IMR-90 (cell line): ENCODE data around the gene PAX9. TPM values are rescaled to one million over a fixed set of nuclear protein-coding genes. Genes with fewer than 3 reads are reported as not detected.
A peak's percentile ranks its signal among the peaks of the same experiment; 100 is the strongest.

Experiments used
- ATAC-seq: fragments of 200-7000 bp; cut with Tn5 transposase; 2 replicates; pipeline ENCODE4 v1.9.1; 2020; ENCODE audit warnings: low read depth, mild to moderate bottlenecking, moderate library complexity
- BruUV-seq: library from RNA; stranded (reverse); fragments of 400-500 nt; replicated peaks from 2 replicates; lab custom pipeline; 2021; lab: Mats Ljungman, UMichigan
- CTCF ChIA-PET: fragments of 300-600 bp; formaldehyde crosslinking; extraction: SDS; loops from one replicate; lab custom pipeline; 2021; ENCODE audit warnings: antibody characterized with exemption; lab: Yijun Ruan, JAX
- POLR2A ChIA-PET: fragments of 300-600 bp; sonication (Branson Sonifier 250); formaldehyde crosslinking; loops from one replicate; lab custom pipeline; 2022; ENCODE audit warnings: antibody characterized with exemption; ENCODE audit not compliant: unreplicated experiment; lab: Charles Lee
- DNase-seq: peaks from one replicate; pipeline ENCODE4 v3.0.0; 2013
- H2AFZ ChIP-seq: replicated peaks from 2 replicates; pipeline ENCODE3; 2013; ENCODE audit warnings: low read length, mild to moderate bottlenecking; ENCODE audit not compliant: poor library complexity
- H2AK5ac ChIP-seq: 2 replicates; pipeline ENCODE4 v1.6.1; 2013; ENCODE audit warnings: low read depth, low read length, inconsistent platforms
- H2AK9ac ChIP-seq: replicated peaks from 2 replicates; pipeline ENCODE3; 2013; ENCODE audit warnings: mild to moderate bottlenecking, low read depth, low read length, moderate library complexity; ENCODE audit not compliant: poor library complexity
- H2BK120ac ChIP-seq: 2 replicates; pipeline ENCODE4 v1.6.1; 2013; ENCODE audit warnings: low read depth, low read length, inconsistent platforms
- H2BK15ac ChIP-seq: 3 replicates; pipeline ENCODE4 v1.6.1; 2013; ENCODE audit warnings: low read depth, low read length, inconsistent platforms
- H2BK20ac ChIP-seq: 2 replicates; pipeline ENCODE4 v1.6.1; 2013; ENCODE audit warnings: low read depth, mild to moderate bottlenecking, inconsistent platforms, low read length, moderate library complexity
- H2BK5ac ChIP-seq: 2 replicates; pipeline ENCODE4 v1.6.1; 2013; ENCODE audit warnings: mild to moderate bottlenecking, low read depth, low read length, inconsistent platforms; ENCODE audit not compliant: poor library complexity, severe bottlenecking
- H3K14ac ChIP-seq: replicated peaks from 2 replicates; pipeline ENCODE4 v1.6.1; 2013; ENCODE audit warnings: low read depth, low read length, inconsistent platforms
- H3K18ac ChIP-seq: 2 replicates; pipeline ENCODE4 v1.6.1; 2013; ENCODE audit warnings: low read depth, low read length, control low read depth
- H3K23ac ChIP-seq: 2 replicates; pipeline ENCODE4 v1.6.1; 2013; ENCODE audit warnings: low read depth, low read length, inconsistent platforms
- H3K27ac ChIP-seq: 2 replicates; pipeline ENCODE4 v1.5.1; 2013; ENCODE audit warnings: mild to moderate bottlenecking, control low read depth, low read length; ENCODE audit not compliant: insufficient read depth
- H3K27me3 ChIP-seq: 2 replicates; pipeline ENCODE4 v1.6.1; 2013; ENCODE audit warnings: low read length; ENCODE audit not compliant: control insufficient read depth, insufficient read depth
- H3K36me3 ChIP-seq: 2 replicates; pipeline ENCODE4 v1.6.1; 2013; ENCODE audit warnings: low read length, mixed read lengths; ENCODE audit not compliant: control insufficient read depth, insufficient read depth
- H3K4ac ChIP-seq: 2 replicates; pipeline ENCODE4 v1.6.1; 2013; ENCODE audit warnings: low read depth, low read length, inconsistent platforms
- H3K4me1 ChIP-seq: 2 replicates; pipeline ENCODE4 v1.6.1; 2013; ENCODE audit warnings: low read length, mixed read lengths; ENCODE audit not compliant: control insufficient read depth, insufficient read depth
- H3K4me2 ChIP-seq: 2 replicates; pipeline ENCODE4 v1.6.1; 2013; ENCODE audit warnings: low read depth, mild to moderate bottlenecking, control low read depth, low read length, moderate library complexity
- H3K4me3 ChIP-seq: 2 replicates; pipeline ENCODE4 v1.5.1; 2013; ENCODE audit warnings: low read depth, mild to moderate bottlenecking, control low read depth, low read length, moderate library complexity; ENCODE audit not compliant: insufficient read depth
- H3K56ac ChIP-seq: 2 replicates; pipeline ENCODE4 v1.6.1; 2013; ENCODE audit warnings: low read length, inconsistent platforms; ENCODE audit not compliant: insufficient read depth; ENCODE audit errors: extremely low read depth
- H3K79me1 ChIP-seq, 2 experiments: 2 replicates each; pipeline ENCODE4 v1.6.1; 2013; ENCODE audit warnings: low read length in 2 of 2, inconsistent platforms in 1 of 2, low read depth in 1 of 2
- H3K9ac ChIP-seq: 2 replicates; pipeline ENCODE4 v1.6.1; 2013; ENCODE audit warnings: low read depth, low read length, control low read depth
- H3K9me1 ChIP-seq: 2 replicates; pipeline ENCODE4 v1.6.1; 2013; ENCODE audit warnings: low read length, inconsistent platforms; ENCODE audit not compliant: insufficient read depth
- H3K9me3 ChIP-seq: 2 replicates; pipeline ENCODE4 v1.6.1; 2013; ENCODE audit warnings: low read length; ENCODE audit not compliant: control insufficient read depth, insufficient read depth
- H4K20me1 ChIP-seq: 2 replicates; pipeline ENCODE4 v1.6.1; 2013; ENCODE audit warnings: low read length, inconsistent platforms; ENCODE audit not compliant: insufficient read depth
- H4K5ac ChIP-seq: 2 replicates; pipeline ENCODE4 v1.6.1; 2013; ENCODE audit warnings: mild to moderate bottlenecking, low read depth, low read length, control low read depth
- H4K8ac ChIP-seq, 2 experiments: 2 replicates each; pipeline ENCODE4 v1.6.1; 2013; ENCODE audit warnings: low read depth in 2 of 2, low read length in 2 of 2, control low read depth in 1 of 2, inconsistent platforms in 1 of 2
- H4K91ac ChIP-seq: 2 replicates; pipeline ENCODE4 v1.6.1; 2013; ENCODE audit warnings: low read depth, low read length, inconsistent platforms; ENCODE audit not compliant: insufficient read depth
- BHLHE40 ChIP-seq: fragments of 150-350 bp; IDR thresholded peaks from 2 replicates; pipeline ENCODE4 v1.6.1; 2016; ENCODE audit warnings: mild to moderate bottlenecking, low read depth, low read length
- CEBPB ChIP-seq: IDR thresholded peaks from 2 replicates; pipeline ENCODE4 v1.6.1; 2012; ENCODE audit warnings: low read depth, low read length, improper control_type of control experiment
- CHD1 ChIP-seq: IDR thresholded peaks from 2 replicates; pipeline ENCODE4 v1.6.1; 2012; ENCODE audit warnings: low read depth, low read length, improper control_type of control experiment
- FOS ChIP-seq: fragments of 150-350 bp; IDR thresholded peaks from 2 replicates; pipeline ENCODE4 v1.6.1; 2016; ENCODE audit warnings: low read depth, low read length
- MAFK ChIP-seq: IDR thresholded peaks from 2 replicates; pipeline ENCODE4 v1.6.1; 2012; ENCODE audit warnings: low read depth, low read length, improper control_type of control experiment
- MAZ ChIP-seq: IDR thresholded peaks from 2 replicates; pipeline ENCODE4 v1.6.1; 2012; ENCODE audit warnings: low read depth, mild to moderate bottlenecking, low read length, improper control_type of control experiment, moderate library complexity, borderline replicate concordance
- MXI1 ChIP-seq: IDR thresholded peaks from 2 replicates; pipeline ENCODE4 v1.6.1; 2012; ENCODE audit warnings: low read depth, mild to moderate bottlenecking, low read length, moderate library complexity, borderline replicate concordance
- POLR2A ChIP-seq: IDR thresholded peaks from 2 replicates; pipeline ENCODE4 v1.6.1; 2012; ENCODE audit warnings: mild to moderate bottlenecking, low read depth, low read length
- RAD21 ChIP-seq: IDR thresholded peaks from 2 replicates; pipeline ENCODE4 v1.6.1; 2012; ENCODE audit warnings: low read length, improper control_type of control experiment
- RCOR1 ChIP-seq: IDR thresholded peaks from 2 replicates; pipeline ENCODE4 v1.6.1; 2012; ENCODE audit warnings: mild to moderate bottlenecking, low read length, improper control_type of control experiment; ENCODE audit not compliant: insufficient replicate concordance
- RFX5 ChIP-seq: IDR thresholded peaks from 2 replicates; pipeline ENCODE4 v1.8.0; 2012; ENCODE audit warnings: low read depth, mild to moderate bottlenecking, low read length, moderate library complexity
- SMC3 ChIP-seq: fragments of 150-350 bp; IDR thresholded peaks from 2 replicates; pipeline ENCODE4 v1.6.1; 2016; ENCODE audit warnings: low read depth, mild to moderate bottlenecking, antibody characterized with exemption, low read length, moderate library complexity
- USF2 ChIP-seq: fragments of 150-350 bp; IDR thresholded peaks from 2 replicates; pipeline ENCODE4 v1.6.1; 2017; ENCODE audit warnings: mild to moderate bottlenecking, antibody characterized with exemption, low read length, low read depth
- WGBS, 2 experiments: methylation state at CpG; one replicate each; pipeline versions ENCODE4 v1.1.5 to v1.1.7; 2013; ENCODE audit warnings: missing lambda C conversion rate in 2 of 2; ENCODE audit not compliant: insufficient read length in 1 of 2; ENCODE audit errors: extremely low coverage in 2 of 2; 5-methylcytosine and 5-hydroxymethylcytosine counted together
- dilution Hi-C: fragments of 300-500 bp; cut with HindIII; formaldehyde crosslinking; loops from one replicate; pipeline ENCODE4 v1.14.3; 2018; ENCODE audit warnings: low sequenced_read_pairs; ENCODE audit not compliant: unreplicated experiment
- in situ Hi-C: fragments of 300-500 bp; cut with MboI; formaldehyde crosslinking; loops from 3 replicates; pipeline ENCODE4 v1.14.3; 2019; ENCODE audit warnings: low sequenced_read_pairs, inconsistent platforms, mixed read lengths
- intact Hi-C: fragments of 100-400 bp; cut with micrococcal nuclease; formaldehyde crosslinking; loops from 2 replicates; pipeline ENCODE4 v1.10.0; 2022
- polyA plus RNA-seq, 3 experiments: library from polyadenylated mRNA; depleted of rRNA; stranded (reverse); fragments of >200 nt; gene quantifications; 2 replicates each; pipeline ENCODE4 v1.2.3, GENCODE V29; 2012; ENCODE audit warnings: low replicate concordance in 1 of 3
- total RNA-seq: library from RNA; depleted of rRNA; stranded (reverse); fragments of >200 nt; gene quantifications from 2 replicates; pipeline ENCODE4 v1.2.3, GENCODE V29; 2012
- TF ChIP-seq, protein P1 (sequence below): fragments of 150-350 bp; IDR thresholded peaks from 2 replicates; pipeline ENCODE4 v1.6.1; 2016; ENCODE audit warnings: low read depth, mild to moderate bottlenecking, low read length, moderate library complexity, borderline replicate concordance
- TF ChIP-seq, protein P2 (sequence below): conservative IDR thresholded peaks from 2 replicates; pipeline ENCODE4 v1.5.1; 2012; ENCODE audit warnings: mild to moderate bottlenecking, low read depth, low read length, improper control_type of control experiment

PAX9 gene
- total and polyA plus RNA-seq, 2 of the 4 experiments (the other 2 are of a cell fraction) = not detected

DNA sequence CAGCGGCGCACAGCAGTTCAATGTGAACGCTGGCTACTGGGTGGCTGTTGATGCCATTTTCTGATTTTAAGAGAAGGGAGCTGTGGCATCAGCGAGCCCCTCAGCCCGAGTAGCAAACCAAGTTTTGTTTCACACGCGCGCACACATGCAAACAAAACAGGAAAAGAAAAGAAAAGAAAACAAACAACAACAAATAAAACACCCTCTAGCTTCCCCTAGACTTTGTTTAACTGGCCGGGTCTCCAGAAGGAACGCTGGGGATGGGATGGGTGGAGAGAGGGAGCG, 540 bp downstream of the PAX9 start:
- Histone ChIP-seq H2BK20ac (no peak overlapping the region), H2AFZ (peak overlapping the region; percentile 69), H3K4me1 (peaks cover 8% of the 10 kb centered on the region; the same call in 1 of the 2 replicates), H3K36me3 (no peaks in the 10 kb centered on the region), H3K9ac (no peak overlapping the region), H2AK9ac (no peak overlapping the region), H3K4me2 (peak overlapping the region; percentile 65), H4K5ac (no peak overlapping the region), H3K9me1 (no peaks in the 10 kb centered on the region), H2BK120ac (no peak overlapping the region), H3K27ac (no peak overlapping the region), H3K23ac (no peak overlapping the region), H4K91ac (no peak overlapping the region), H3K79me1 (no peaks in the 10 kb centered on the region), H3K27me3 (peaks cover 93% of the 10 kb centered on the region), H3K4me3 (no peak overlapping the region), H3K9me3 (peaks cover 15% of the 10 kb centered on the region), H2BK5ac (no peak overlapping the region), H4K8ac (no peak overlapping the region), H3K56ac (no peak overlapping the region), H2AK5ac (no peak overlapping the region), H2BK15ac (no peak overlapping the region), H3K4ac (no peak overlapping the region), H3K14ac (no peak overlapping the region), H3K18ac (no peak overlapping the region), H4K20me1 (no peaks in the 10 kb centered on the region)
- intact Hi-C loops = no loop called here
- TF ChIP-seq, protein P1, sequence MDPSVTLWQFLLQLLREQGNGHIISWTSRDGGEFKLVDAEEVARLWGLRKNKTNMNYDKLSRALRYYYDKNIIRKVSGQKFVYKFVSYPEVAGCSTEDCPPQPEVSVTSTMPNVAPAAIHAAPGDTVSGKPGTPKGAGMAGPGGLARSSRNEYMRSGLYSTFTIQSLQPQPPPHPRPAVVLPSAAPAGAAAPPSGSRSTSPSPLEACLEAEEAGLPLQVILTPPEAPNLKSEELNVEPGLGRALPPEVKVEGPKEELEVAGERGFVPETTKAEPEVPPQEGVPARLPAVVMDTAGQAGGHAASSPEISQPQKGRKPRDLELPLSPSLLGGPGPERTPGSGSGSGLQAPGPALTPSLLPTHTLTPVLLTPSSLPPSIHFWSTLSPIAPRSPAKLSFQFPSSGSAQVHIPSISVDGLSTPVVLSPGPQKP = no peak
- TF ChIP-seq MAZ = no peak
- TF ChIP-seq FOS = no peak
- no peak for TF ChIP-seq MAFK
- TF ChIP-seq CHD1 = no peak
- no peak for TF ChIP-seq RCOR1
- no peak for TF ChIP-seq POLR2A
- no peak for TF ChIP-seq USF2
- no peak for TF ChIP-seq RAD21
- TF ChIP-seq CEBPB = no peak
- TF ChIP-seq BHLHE40 = no peak
- no peak for TF ChIP-seq SMC3
- TF ChIP-seq, protein P2, sequence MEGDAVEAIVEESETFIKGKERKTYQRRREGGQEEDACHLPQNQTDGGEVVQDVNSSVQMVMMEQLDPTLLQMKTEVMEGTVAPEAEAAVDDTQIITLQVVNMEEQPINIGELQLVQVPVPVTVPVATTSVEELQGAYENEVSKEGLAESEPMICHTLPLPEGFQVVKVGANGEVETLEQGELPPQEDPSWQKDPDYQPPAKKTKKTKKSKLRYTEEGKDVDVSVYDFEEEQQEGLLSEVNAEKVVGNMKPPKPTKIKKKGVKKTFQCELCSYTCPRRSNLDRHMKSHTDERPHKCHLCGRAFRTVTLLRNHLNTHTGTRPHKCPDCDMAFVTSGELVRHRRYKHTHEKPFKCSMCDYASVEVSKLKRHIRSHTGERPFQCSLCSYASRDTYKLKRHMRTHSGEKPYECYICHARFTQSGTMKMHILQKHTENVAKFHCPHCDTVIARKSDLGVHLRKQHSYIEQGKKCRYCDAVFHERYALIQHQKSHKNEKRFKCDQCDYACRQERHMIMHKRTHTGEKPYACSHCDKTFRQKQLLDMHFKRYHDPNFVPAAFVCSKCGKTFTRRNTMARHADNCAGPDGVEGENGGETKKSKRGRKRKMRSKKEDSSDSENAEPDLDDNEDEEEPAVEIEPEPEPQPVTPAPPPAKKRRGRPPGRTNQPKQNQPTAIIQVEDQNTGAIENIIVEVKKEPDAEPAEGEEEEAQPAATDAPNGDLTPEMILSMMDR = no peak
- TF ChIP-seq RFX5 = no peak
- TF ChIP-seq MXI1 = no peak
- WGBS, 2 experiments = no CpG with 5 or more reads among the region's 11 CpGs
- POLR2A ChIA-PET = no interaction called here
- CTCF ChIA-PET = no interaction called here
- dilution Hi-C loops = no loop called here
- no TSS peak for BruUV-seq
- ATAC-seq (no peak), DNase-seq (no peak)
- in situ Hi-C loops = no loop called here
